ENCODE results near the gene RHOXF2. TPM values are rescaled to one million over a fixed set of nuclear protein-coding genes. Genes with fewer than 3 reads are reported as not detected.
"Not testable (repeated sequence)": the region's sequence is repeated elsewhere in the genome, so short reads cannot be mapped to it uniquely, and the experiment has no call there.

RHOXF2 gene
- total and polyA plus RNA-seq, 2 donors from 2014 or later: not detected

DNA sequence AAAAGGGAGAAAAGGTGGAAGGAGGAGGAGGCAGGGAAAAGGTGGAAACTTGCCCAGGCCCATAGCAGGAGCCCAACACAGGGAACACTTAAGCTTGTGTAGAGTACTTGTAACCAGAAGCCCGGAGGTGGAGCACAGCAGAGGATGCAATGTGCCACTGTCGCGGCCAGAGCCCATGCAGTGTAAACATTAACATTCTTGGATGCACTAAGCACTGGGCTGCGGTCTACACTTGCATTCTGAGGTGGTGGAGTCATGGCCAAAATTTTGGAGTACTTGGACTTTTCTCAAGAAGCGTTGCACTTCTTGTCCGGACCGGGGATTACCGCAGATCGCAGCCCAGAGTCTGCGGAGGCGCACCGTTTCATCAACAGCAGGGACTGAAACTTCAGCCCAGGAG is 38.2 kb upstream of the RHOXF2 start:
- no peaks in the 10 kb centered on the region for H3K36me3 ChIP-seq (ENCODE audit: control insufficient read depth in 2 of 3, insufficient read depth in 3 of 3, low read length in 3 of 3)
- no peaks in the 10 kb centered on the region for H3K27me3 ChIP-seq (ENCODE audit: control insufficient read depth, insufficient read depth, low read length)
- no peak overlapping the region for H3K9ac ChIP-seq (ENCODE audit: low read length in 3 of 3)
- H3K27ac ChIP-seq (ENCODE audit: low read depth in 2 of 2, low read length in 2 of 2): no peak overlapping the region
- H3K9me3 ChIP-seq (ENCODE audit: control insufficient read depth in 2 of 3, insufficient read depth in 1 of 3, low read length in 3 of 3): no peaks in the 10 kb centered on the region
- intact Hi-C loops (cut with DNase I): no loop called here
- no peak overlapping the region for H3K4me3 ChIP-seq (ENCODE audit: low read length in 3 of 3)
- DNase-seq: no peak
- TF ChIP-seq, protein P1, sequence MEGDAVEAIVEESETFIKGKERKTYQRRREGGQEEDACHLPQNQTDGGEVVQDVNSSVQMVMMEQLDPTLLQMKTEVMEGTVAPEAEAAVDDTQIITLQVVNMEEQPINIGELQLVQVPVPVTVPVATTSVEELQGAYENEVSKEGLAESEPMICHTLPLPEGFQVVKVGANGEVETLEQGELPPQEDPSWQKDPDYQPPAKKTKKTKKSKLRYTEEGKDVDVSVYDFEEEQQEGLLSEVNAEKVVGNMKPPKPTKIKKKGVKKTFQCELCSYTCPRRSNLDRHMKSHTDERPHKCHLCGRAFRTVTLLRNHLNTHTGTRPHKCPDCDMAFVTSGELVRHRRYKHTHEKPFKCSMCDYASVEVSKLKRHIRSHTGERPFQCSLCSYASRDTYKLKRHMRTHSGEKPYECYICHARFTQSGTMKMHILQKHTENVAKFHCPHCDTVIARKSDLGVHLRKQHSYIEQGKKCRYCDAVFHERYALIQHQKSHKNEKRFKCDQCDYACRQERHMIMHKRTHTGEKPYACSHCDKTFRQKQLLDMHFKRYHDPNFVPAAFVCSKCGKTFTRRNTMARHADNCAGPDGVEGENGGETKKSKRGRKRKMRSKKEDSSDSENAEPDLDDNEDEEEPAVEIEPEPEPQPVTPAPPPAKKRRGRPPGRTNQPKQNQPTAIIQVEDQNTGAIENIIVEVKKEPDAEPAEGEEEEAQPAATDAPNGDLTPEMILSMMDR (IDR thresholded peaks at IDR 0.05; ENCODE audit: borderline replicate concordance, extremely low read depth, insufficient read depth): no peak
- H3K4me1 ChIP-seq (ENCODE audit: control insufficient read depth in 2 of 3, insufficient read depth in 2 of 3, low read depth in 1 of 3, low read length in 3 of 3): no peaks in the 10 kb centered on the region
- no peak for FAIRE-seq

DNA sequence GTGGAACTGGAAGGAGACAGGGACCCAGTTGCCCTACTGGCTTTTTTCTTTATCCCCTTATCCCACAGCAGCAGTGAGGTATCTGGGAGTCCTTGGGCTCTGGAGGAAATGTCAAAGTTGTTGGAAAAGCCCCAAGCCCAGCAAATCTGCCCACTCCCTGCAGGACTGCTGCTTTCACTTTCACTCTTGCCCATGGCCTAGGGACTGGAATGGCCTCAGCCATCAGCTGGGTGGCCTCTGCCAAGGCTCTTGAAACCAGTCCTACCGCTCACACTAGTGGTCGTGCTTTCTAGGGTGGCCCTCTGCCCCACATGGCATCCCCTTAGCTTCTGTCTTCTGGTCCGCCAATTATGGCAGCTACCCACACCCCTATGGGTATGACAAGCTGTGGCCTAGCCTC is 33.0 kb upstream of the RHOXF2 start:
- no peaks in the 10 kb centered on the region for H3K4me1 ChIP-seq (ENCODE audit: control insufficient read depth in 2 of 3, insufficient read depth in 2 of 3, low read depth in 1 of 3, low read length in 3 of 3)
- no peak for FAIRE-seq
- H3K9me3 ChIP-seq (ENCODE audit: control insufficient read depth in 2 of 3, insufficient read depth in 1 of 3, low read length in 3 of 3): no peaks in the 10 kb centered on the region
- H3K4me3 ChIP-seq (ENCODE audit: low read length in 3 of 3): peak overlapping the region in 1 of 3 donors; percentile 28
- TF ChIP-seq, protein P1 (IDR thresholded peaks at IDR 0.05; ENCODE audit: borderline replicate concordance, extremely low read depth, insufficient read depth): no peak
- no peaks in the 10 kb centered on the region for H3K36me3 ChIP-seq (ENCODE audit: control insufficient read depth in 2 of 3, insufficient read depth in 3 of 3, low read length in 3 of 3)
- DNase-seq: no peak
- intact Hi-C loops (cut with DNase I): no loop called here
- no peak overlapping the region for H3K9ac ChIP-seq (ENCODE audit: low read length in 3 of 3)
- no peak overlapping the region for H3K27ac ChIP-seq (ENCODE audit: low read depth in 2 of 2, low read length in 2 of 2)
- H3K27me3 ChIP-seq (ENCODE audit: control insufficient read depth, insufficient read depth, low read length): no peaks in the 10 kb centered on the region

DNA sequence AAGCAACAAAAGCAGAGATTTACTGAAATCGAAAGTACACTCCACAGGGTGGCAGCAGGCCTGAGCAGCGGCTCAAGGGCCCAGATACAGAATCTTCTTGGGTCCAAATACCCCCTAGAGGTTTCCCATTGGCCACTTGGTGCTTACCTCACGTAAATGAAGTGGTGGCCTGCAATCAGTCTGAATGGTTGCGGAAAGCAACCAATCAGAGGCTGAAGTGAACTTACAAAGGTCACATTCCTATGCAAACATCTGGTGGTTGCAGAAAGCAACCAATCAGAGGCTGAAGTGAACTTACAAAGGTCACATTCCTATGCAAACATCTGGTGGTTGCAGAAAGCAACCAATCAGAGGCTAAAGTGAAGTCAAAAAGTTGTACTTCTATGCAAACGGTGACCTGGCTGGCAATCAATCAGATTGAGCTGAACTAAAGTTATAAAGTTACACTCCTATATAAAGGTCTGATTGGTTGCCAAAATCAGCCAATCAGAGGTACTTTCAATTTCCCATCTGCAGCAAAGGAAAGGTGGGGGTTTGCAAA is 30.0 kb upstream of the RHOXF2 start:
- intact Hi-C loops (cut with DNase I); H3K27me3 ChIP-seq (ENCODE audit: control insufficient read depth, insufficient read depth, low read length); H3K4me1 ChIP-seq (ENCODE audit: control insufficient read depth in 2 of 3, insufficient read depth in 2 of 3, low read depth in 1 of 3, low read length in 3 of 3); DNase-seq; FAIRE-seq; H3K9ac ChIP-seq (ENCODE audit: low read length in 3 of 3); H3K4me3 ChIP-seq (ENCODE audit: low read length in 3 of 3); H3K9me3 ChIP-seq (ENCODE audit: control insufficient read depth in 2 of 3, insufficient read depth in 1 of 3, low read length in 3 of 3); H3K36me3 ChIP-seq (ENCODE audit: control insufficient read depth in 2 of 3, insufficient read depth in 3 of 3, low read length in 3 of 3); H3K27ac ChIP-seq (ENCODE audit: low read depth in 2 of 2, low read length in 2 of 2): not testable (repeated sequence)

DNA sequence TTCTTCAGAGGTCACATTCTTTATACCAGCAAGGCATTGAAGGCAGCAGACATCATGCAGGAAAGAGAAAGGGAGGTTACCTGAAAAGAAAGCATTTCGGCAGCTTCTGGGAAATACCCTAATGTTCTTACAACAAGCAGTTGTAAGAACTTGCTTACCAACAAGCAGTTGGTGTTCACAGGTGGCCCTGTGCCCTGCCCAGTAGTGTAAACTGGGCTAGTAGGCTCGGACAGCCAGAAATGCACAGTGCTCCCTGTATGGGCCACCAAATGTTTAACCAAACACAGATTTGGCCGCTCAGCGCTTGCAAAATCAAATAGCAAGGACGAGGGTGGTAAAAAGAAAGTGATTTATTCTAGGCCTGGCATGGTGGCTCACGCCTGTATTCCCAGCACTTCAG is 22.3 kb upstream of the RHOXF2 start:
- DNase-seq (no peak), FAIRE-seq (no peak)

More for the DNA sequence above, 22.3 kb upstream of the RHOXF2 start:
- Histone ChIP-seq H3K27me3 (ENCODE audit: control insufficient read depth, insufficient read depth, low read length) (no peaks in the 10 kb centered on the region), H3K4me3 (ENCODE audit: low read length in 3 of 3) (no peak overlapping the region), H3K4me1 (ENCODE audit: control insufficient read depth in 2 of 3, insufficient read depth in 2 of 3, low read depth in 1 of 3, low read length in 3 of 3) (no peaks in the 10 kb centered on the region), H3K9ac (ENCODE audit: low read length in 3 of 3) (no peak overlapping the region), H3K9me3 (ENCODE audit: control insufficient read depth in 2 of 3, insufficient read depth in 1 of 3, low read length in 3 of 3) (no peaks in the 10 kb centered on the region), H3K27ac (ENCODE audit: low read depth in 2 of 2, low read length in 2 of 2) (no peak overlapping the region), H3K36me3 (ENCODE audit: control insufficient read depth in 2 of 3, insufficient read depth in 3 of 3, low read length in 3 of 3) (no peaks in the 10 kb centered on the region)
- intact Hi-C loops (cut with DNase I): no loop called here
- TF ChIP-seq, protein P1 (IDR thresholded peaks at IDR 0.05; ENCODE audit: borderline replicate concordance, extremely low read depth, insufficient read depth): no peak

Measured in kidney (tissue), 14 donors.